Measurements from ENCODE around the gene ITPR1.

Gene ITPR1

DNA sequence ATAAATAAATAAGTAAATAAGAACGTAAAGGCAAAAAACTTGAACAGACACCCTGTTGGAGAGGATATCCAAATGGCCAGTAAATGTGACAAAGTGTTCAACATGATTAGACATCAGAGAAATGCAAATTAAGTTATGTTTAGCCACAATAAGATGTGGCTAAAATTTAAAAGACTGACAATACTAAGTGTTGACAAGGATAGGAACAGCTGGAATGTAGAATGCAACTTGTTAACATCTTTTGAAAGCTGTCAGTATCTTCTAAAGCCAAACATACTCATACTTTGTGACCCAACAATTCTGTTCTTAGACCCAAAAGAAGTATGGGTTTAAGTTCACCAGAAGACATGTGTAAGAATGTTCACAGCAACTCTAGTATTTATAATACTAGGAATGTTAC, 197.1 kb downstream of the ITPR1 start:
- DNase-seq, result no peak

DNA sequence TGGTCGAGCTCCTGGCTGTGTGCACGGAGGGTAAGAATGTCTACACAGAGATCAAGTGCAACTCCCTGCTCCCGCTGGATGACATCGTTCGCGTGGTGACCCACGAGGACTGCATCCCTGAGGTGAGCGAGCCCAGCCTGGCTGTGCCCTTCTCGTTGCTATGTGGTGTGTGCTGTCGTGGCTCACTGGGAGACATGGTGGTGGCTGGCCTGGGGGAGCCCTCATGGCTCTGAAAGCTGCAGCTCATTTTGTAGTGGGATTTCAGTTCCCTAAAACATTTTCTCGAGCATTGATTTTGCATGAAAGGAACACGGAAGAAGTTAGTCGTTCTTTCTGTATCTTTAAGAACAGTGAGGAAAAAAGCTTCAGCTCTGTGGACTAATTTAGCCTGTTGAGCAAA, 200.5 kb downstream of the ITPR1 start:
- DNase-seq, result no peak

DNA sequence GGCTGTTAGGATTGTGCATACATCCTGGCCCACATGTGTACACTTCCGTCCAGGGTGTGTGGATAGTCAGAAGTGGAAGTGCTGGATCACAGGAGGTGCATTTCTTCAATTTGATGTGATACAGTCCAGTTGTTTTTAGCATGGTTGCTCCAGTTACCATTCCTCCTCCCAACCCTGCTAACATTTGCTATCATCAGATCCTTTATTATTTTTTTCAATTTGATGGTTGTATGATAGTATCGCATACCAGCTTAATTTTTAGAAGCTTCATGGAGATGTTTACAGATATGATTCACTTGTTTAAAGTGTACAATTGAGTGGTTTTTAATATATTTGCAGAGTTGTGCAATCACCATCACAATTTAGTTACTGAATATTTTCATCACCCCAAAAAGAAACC, 202.7 kb downstream of the ITPR1 start:
- DNase-seq, result no peak

DNA sequence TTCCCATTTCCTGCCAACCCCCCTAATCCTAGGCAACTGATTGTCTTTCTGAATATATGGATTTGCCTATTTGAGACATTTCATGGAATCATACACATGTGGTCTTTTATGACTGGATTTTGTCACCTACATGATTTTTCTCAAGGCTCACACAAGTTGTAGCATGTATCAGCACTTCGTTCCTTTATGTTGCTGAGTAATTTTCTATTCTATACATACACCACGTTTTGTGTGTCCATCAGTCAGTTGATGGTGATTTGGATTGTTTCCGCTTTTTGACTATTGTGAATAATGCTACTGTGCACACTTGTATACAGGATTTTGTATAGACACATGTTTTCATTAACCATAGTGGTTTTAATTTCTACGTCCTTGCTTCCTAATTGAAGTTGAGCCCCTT, 203.1 kb downstream of the ITPR1 start:
- DNase-seq, result no peak

DNA sequence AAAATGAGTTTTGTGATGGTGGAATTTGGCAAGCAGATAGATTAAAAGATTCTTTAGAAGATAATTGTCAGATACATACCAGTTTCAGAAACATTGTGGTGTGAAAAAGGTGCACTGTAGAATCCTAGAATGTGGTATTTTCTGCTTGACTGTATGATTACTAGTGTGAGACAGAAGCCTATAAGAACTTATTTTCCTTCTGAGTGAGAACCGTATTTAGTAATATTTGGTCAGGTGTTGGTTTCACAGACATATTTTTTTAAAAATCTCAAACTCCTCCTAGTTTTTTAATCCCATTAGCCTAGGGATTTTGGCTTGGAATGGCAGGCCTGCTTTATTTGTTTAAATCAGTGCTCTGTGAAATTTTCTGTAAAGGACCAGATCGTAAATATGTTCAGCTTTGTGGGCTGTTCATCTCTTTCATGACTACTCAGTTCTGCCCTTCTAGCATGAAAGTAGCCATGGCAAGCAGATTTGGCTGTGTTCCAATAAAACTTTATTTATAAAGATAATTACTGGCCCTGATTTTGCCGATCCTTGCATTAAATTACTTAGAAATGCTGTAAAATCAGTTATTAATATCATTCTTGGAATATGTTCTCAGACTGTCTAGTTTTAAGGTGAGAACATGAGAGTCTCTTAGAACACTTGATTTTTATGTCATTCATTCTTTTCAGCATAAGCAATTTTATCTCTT, 205.1 kb downstream of the ITPR1 start:
- DNase-seq, result no peak

DNA sequence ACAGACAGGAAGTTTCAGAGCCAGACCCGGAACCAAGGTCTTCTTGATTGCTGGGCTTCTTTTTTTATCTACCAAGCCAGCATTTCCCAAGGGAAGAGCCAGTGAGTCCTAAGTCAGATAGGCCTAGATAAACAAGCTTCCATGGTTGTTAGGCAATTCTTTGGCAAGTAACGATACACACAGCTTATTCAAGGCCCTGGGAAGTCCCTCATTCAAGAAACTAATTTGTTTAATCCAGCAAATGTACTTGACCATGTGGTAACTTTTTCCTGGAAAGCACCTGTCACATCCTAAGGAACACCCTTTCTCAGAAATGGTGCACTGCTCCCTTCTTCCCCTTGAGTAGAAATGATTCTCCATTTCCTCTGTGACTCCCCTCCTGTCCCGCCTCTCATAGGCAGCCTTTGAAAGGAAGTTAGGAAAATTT, 209.9 kb downstream of the ITPR1 start:
- no peak for DNase-seq

DNA sequence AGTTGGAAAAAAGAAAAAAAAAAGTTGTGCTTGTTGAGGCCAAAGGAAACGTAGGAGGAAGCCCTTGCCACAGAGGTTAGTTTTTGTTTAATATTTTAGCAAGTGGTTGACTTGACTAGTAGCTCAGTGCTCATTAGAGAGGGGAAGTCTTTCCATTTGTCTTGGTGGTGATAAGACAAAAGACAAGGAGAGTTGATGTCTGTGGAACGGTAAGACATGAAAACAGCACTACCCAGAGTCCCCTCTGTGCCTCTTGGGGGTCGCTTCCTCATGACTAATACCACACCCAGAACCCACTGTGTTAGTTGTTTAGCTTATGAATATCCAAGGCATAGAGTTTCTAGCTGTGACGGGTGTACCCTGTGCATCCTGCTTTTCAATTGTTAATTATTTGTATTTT, 211.4 kb downstream of the ITPR1 start:
- no peak for DNase-seq

DNA sequence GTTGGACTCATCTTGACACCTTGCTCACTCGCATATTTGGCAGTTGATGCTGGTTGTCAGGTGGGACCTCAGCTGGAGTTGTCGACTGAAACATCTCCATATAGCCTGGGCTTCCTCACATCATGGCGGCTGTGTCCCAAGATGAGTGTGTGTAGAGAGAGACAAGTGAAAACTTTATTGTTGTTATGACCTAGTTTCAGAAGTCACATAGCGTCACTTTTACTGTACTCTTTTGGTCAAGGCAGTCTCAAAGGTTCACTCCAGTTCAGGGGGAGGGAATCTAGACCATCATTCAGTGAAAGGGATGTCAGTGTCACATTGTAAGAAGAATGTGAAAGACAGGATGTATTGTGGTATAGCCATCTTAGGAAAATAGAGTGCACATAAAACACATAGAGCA, 214.2 kb downstream of the ITPR1 start:
- no peak for DNase-seq

DNA sequence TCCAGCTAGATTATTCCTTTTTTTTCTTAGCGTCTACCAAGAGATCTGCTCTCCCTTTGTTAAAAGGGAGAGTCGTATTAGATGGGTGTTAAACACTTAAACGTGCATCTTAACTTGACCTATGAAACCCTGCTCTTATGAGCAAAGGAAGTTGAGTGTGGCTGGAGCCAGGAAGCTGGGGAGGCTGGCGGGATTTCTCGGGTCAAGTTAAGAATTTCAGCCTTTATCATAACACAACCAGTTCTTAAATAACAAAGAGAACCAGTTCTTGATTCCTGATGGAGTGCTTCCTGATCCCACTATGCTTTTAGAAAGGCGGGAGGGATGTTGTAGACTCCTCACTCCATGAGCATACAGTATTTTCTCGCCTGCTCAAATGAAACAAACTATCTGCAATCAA, 215.1 kb downstream of the ITPR1 start:
- no peak for DNase-seq

DNA sequence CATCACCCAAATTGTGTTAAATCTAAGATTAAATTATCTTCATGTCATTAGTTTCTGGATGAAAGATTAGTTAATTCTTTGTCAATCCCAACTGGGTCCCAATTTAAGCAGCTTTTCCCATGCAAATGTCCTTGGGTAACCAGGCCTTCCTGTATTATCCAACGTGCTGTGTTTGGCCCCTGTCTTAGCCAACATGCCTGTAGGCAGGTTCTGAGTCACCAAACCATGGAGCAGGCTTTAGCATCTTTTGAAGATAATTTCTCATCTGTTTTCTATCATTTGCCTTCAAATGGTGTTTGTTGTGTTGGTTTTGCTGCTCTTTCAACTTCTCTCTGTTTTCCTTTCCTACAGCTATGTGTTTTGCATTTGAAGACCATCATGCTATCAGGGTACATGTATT, 216.2 kb downstream of the ITPR1 start:
- no peak for DNase-seq

DNA sequence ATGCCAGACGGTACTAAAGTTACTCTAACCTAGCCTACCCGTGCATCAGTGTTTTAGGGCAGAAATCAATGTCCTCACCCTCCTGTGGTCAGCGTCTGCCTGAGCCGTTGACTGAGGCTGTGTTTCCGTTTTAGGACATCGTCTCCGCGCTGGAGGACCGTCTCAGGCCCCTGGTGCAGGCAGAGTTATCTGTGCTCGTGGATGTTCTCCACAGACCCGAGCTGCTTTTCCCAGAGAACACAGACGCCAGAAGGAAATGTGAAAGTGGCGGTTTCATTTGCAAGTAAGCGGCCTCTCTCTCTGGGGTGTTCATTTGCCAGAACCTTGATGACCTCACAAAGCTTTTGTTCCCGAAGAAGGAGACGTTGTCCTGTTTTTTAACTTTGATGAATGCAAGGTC, 217.0 kb downstream of the ITPR1 start:
- no peak for DNase-seq

DNA sequence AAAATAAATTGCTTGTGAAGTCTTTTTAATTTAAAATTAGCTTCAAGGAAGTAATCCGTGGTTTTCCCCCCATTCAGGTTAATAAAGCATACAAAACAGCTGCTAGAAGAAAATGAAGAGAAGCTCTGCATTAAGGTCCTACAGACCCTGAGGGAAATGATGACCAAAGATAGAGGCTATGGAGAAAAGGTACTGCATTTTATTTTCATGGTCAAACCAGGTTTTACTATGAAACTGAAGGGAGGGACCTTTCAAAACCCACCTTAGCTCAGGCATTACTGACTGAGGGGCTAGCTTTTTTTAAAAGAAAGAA, 218.5 kb downstream of the ITPR1 start:
- no peak for DNase-seq

DNA sequence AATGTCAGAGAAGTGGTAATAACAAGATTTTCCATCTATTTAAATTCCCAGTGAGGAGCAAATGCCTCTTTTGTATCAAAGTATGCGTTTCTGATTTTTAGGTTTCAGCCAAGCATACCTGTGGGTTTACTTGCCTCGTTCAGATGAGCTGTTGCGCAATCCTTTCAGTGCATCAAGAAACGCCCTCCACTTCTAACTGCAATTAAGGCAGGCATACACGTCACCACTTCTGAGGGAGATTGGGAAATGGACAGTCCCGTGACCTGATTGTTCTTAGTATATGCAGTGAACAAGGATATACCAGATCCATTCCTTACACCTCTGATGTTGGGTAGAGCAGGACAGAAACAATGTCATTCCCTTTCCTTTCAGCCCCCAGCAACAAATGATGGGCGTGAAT, 219.0 kb downstream of the ITPR1 start:
- no peak for DNase-seq

DNA sequence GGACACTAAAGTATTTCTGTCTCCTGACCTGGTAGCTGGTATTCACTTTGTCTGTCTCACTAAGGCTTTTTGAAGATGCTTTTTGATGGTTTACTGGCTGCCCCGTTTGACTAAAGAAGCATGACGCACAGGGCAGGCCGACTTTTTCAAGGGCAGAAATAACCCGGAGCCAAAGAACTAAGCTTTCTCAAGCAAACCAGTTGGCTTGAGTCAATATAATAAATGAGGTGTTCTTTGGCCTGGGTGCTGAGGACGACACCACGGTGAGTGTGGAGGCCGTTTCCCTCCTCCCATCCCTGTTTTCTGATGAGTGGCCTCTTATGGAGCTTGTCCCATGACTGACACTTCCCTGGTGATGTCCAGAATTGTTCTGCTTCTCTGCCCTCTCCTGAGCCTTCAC, 220.9 kb downstream of the ITPR1 start:
- DNase-seq, result no peak

DNA sequence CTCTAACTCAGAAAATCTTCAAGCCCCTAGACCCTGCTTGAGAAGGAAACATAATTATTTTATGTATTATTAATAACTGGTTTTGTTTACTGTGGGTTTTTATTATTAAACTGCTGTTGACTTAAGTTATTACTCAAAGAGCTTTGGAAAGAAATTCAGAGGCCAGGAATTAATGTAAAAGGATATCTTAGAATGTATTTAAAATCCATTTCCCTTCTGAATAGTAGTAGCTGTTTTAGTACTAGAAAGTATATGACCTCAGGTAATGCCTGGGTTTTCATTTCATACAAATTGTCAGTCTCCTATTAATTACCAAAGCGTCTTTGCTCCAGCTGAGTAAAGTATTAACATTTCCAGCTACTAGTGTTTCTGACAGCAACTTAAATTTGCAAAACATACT, 223.1 kb downstream of the ITPR1 start:
- DNase-seq, result no peak

DNA sequence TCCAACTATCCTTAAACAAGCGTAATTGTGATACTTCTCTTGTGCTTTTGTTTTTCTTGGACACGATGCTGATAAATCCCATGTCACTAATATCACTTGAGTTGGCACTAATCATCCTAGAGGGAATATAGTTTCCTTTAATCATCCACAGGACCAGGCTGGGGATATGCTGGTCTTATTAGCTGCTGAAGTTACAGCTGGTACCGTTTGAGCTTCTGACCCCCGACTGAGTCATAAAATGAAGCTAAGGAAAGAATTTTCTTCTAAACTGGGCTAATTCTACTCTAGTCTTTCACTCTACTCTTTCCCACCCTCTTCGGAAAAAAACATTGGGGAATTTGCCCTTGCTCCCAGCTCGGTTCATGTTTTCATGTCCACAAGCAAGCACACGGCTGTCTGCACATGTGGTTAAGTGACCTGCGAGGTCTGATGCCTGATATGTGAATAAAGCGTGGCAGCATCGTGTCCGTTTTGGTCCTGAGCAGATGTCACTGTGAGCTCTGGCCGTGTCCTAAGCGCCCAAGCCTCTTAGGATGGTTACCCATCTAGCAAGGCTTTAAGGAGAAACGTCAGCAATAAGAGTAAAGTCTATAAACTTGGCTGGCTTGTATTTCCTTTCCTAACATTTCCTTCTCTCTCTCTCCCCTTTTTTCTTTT, 223.7 kb downstream of the ITPR1 start:
- DNase-seq, result no peak

DNA sequence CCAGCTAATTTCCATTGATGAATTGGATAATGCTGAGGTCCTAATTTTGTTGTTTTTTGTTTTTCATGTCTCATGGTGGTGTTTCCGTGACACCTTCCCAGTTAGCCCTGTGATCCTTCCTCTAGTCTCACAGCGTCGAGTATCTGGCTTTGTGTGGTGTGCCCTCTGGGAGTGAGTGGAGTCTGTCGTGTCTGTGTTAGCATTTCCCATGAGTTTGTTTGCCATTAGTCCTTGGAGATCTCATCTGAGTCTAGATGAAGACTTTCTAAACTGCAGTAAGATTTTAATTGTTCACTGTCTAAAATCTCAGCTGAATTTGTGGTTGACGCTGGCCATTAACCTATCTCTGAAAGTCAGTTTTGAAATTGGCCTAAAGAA, 224.2 kb downstream of the ITPR1 start:
- no peak for DNase-seq

DNA sequence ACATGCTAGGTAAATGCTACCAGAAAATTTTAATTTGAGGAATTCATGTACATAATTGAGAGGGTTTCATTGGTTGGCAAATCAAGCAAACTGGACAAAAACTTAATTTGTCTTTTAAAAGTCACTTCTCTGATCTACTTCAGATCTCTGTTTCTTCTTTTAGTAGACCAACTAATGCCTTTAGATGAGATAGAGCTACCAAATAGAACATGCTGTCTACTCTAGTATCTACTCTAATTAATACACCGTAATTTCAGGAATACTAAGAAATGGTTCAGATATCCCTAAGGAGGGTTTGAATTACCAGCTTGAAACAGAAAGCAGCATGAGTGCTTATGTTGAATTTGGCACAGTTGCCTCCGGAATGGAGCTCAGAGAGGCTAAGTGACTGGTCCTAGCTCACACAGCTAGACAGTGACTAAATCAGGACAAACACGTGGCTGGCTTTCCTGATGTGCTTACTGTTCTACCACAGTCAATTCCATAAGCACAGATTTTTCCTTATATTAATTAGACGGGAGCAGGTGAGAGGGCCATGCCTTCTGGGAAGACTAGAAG, 225.1 kb downstream of the ITPR1 start:
- no peak for DNase-seq

DNA sequence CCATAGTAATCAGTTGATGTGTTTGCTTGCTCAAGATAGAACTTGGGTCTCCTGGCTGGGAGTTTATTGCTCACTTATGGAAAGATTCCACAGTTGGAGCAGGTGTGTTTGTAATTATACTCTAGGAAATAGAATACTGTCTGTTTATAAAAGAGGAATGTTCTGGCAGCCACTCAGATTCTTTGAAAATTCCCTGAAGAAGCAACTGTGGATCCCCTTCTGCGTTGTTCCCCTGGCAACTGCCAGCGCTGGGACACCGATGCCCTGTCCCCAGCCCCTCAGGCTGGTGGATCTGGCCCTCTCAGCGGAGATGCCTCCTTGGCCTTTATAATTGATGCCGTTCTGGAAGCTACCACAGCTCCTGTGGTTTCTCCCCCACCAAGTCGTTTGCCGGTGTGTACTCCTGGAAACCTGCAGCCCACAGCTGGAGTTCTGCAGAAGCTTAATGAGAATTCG, 225.9 kb downstream of the ITPR1 start:
- no peak for DNase-seq

DNA sequence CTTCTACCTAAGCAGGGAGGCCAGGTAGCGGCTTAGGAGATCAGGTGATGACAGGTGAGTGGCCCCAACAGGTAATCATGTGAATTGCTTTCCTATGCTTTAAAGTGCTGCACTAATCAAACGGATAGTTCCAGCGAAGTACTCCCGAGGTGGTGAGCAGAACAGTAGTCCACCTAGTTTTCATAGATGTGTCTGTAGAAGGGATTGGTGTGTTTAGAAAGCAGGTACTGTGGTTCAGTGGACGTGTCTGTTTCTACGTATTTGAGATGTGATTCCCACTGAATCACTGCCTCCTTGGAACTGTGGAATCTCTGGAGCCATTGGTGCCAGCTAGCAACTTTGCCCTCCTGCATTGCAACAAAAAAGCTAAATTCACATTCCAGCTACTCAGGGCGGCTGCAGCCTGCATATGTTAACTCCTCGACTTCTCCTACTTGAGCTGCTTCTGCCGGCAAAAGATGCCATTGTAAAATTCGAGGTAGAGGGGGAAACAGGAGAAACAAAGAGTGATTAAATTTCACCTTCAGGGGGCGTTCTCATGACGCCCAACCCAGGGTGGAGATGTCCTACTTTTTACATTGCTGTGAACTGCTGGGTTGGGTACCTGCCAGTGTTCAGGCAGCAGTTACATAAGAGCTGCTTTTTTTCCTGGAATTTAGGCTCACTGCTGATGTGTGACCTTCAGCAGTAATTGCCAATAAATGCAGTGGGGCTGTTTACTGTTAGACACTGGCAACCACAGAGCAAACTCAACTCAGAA, 227.3 kb downstream of the ITPR1 start:
- no peak for DNase-seq

DNA sequence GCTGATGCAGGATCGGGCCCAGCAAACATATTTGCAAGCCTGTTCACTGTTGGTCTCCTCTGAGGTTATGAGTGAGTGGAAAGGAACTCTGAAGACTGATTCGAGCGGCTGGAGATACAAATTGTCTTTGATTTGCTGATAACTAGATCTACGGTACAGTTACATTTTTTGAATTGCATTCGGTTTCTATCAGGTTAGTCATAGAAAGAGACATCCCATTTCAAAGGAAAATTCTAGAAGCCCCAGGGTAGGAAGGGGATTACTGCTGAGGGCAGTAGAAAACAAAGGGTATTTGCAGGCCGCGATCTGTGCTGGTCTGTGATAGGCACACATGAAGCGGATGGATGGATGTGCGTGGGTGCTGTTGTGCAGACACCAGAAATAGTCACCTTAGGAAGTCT, 228.4 kb downstream of the ITPR1 start:
- DNase-seq, result no peak

DNA sequence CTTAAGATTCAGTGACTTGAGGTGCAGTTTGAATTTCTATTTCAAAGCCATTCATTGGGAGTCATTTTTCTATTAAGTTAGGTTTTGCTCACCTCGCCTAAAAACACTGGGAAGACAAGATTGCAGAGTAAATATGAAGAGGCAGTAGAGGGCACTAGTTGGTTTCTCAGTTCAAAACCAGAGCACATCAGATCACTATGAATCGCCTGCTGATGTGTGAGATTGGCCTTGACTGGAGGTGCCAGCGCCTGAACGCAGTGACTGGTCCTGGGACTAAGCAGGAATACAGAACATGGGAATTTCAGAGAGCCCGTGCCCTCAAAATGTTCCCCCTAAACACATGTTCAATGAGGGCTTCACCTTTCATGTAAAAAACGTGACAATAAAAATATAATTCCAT, 229.0 kb downstream of the ITPR1 start:
- peak; percentile 44 for DNase-seq

DNA sequence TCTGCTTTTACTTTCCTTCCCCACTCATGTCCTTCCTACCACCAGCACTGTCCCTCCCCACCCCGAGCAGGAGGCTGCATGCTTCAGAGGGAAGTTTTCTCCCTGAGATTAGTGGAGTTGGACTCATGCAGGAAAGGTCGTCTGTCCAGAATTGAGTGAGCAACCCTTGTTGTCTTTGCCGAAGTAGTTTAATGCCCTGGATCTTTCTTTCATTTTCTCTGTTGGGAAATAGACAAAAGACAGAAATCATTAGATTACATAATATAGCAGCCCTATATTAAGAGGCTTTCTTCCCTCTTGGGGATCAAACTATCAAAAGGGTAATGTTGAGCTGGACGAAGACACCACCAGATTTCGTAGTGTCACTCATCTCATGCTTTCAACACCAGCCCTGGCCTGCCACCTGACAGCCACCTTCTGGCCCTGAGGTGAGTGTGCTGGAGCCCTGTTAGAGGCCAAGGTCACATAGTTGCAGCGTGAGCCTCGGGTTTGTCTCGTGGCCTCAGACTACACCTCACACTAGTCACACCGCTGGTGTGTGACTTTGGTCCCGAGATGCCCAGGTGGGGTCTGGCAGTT, 231.0 kb downstream of the ITPR1 start:
- DNase-seq, result no peak

DNA sequence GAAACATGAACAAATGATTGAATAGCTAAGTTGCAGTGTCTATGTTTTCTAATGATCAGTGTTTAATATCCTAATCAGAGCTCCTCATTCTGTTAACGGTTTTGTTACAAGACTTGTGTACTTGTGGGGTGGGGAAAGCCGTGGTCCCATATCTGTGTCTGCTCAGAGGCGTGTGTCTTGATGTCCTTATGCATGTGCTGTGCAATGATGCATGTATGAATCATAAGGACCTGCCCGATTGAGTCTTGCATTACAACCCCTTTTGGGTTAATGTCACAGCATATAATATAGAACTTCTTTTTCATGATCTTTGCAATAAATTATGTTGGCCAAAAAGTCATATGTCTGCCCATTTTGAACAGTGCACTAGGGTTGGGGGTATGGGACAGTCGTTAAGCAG, 233.4 kb downstream of the ITPR1 start:
- no peak for DNase-seq

Measured in NCI-H446 treated with DMSO at 0.1 percent for 48 hours (cell line).